ENCODE measurements around the gene RCBTB2.
"Not testable (repeated sequence)": the region's sequence is repeated elsewhere in the genome, so short reads cannot be mapped to it uniquely, and the experiment has no call there.

Gene RCBTB2

GRCh38 chr13:48475230-48475629, 57.6 kb downstream of the RCBTB2 start:
- peaks cover 23% of the 10 kb centered on the region for H3K4me1 ChIP-seq (ENCODE audit: control insufficient read depth, low read length)
- H3K36me3 ChIP-seq (ENCODE audit: control insufficient read depth, low read length) = peaks cover 76% of the 10 kb centered on the region
- no peak overlapping the region for H3K4me2 ChIP-seq (ENCODE audit: low read length)
- no peak overlapping the region for H3K27ac ChIP-seq (ENCODE audit: low read depth, low read length)
- H3K79me2 ChIP-seq (ENCODE audit: control insufficient read depth, low read length) = no peaks in the 10 kb centered on the region
- H4K20me1 ChIP-seq (ENCODE audit: control insufficient read depth, insufficient read depth, low read depth, low read length) = no peaks in the 10 kb centered on the region
- no peak for TF ChIP-seq EZH2phosphoT487 (IDR thresholded peaks at IDR 0.05; ENCODE audit: borderline replicate concordance, low read length)
- TF ChIP-seq, protein P1, sequence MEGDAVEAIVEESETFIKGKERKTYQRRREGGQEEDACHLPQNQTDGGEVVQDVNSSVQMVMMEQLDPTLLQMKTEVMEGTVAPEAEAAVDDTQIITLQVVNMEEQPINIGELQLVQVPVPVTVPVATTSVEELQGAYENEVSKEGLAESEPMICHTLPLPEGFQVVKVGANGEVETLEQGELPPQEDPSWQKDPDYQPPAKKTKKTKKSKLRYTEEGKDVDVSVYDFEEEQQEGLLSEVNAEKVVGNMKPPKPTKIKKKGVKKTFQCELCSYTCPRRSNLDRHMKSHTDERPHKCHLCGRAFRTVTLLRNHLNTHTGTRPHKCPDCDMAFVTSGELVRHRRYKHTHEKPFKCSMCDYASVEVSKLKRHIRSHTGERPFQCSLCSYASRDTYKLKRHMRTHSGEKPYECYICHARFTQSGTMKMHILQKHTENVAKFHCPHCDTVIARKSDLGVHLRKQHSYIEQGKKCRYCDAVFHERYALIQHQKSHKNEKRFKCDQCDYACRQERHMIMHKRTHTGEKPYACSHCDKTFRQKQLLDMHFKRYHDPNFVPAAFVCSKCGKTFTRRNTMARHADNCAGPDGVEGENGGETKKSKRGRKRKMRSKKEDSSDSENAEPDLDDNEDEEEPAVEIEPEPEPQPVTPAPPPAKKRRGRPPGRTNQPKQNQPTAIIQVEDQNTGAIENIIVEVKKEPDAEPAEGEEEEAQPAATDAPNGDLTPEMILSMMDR (IDR thresholded peaks at IDR 0.05; ENCODE audit: low read depth, low read length, poor library complexity, severe bottlenecking) = no peak
- no peaks in the 10 kb centered on the region for H3K27me3 ChIP-seq (ENCODE audit: control insufficient read depth, low read length)
- H3K9me2 ChIP-seq (replicated peaks; ENCODE audit: control insufficient read depth, low read length) = no peaks in the 10 kb centered on the region
- H3F3A ChIP-seq (ENCODE audit: control insufficient read depth, insufficient read depth) = no peaks in the 10 kb centered on the region; the same call in 1 of the 2 replicates
- no peaks in the 10 kb centered on the region for H3K9me3 ChIP-seq (ENCODE audit: control insufficient read depth, insufficient read depth, low read length)
- H3K4me3 ChIP-seq (ENCODE audit: low read length) = no peak overlapping the region

- H3K9me2 ChIP-seq (replicated peaks; ENCODE audit: control insufficient read depth, low read length) = no peaks in the 10 kb centered on the region
- H3K4me1 ChIP-seq (ENCODE audit: control insufficient read depth, low read length) = no peaks in the 10 kb centered on the region
- peaks cover 90% of the 10 kb centered on the region for H3K36me3 ChIP-seq (ENCODE audit: control insufficient read depth, low read length)
- no peaks in the 10 kb centered on the region for H3K27me3 ChIP-seq (ENCODE audit: control insufficient read depth, low read length)
- H3K4me2 ChIP-seq (ENCODE audit: low read length) = no peak overlapping the region
- H3K27ac ChIP-seq (ENCODE audit: low read depth, low read length) = no peak overlapping the region
- no peaks in the 10 kb centered on the region for H3K9me3 ChIP-seq (ENCODE audit: control insufficient read depth, insufficient read depth, low read length)
- no peaks in the 10 kb centered on the region for H3K79me2 ChIP-seq (ENCODE audit: control insufficient read depth, low read length)
- no peaks in the 10 kb centered on the region for H4K20me1 ChIP-seq (ENCODE audit: control insufficient read depth, insufficient read depth, low read depth, low read length)
- no peak overlapping the region for H3K4me3 ChIP-seq (ENCODE audit: low read length)
- H3F3A ChIP-seq (ENCODE audit: control insufficient read depth, insufficient read depth) = no peaks in the 10 kb centered on the region
- TF ChIP-seq, protein P1 (IDR thresholded peaks at IDR 0.05; ENCODE audit: low read depth, low read length, poor library complexity, severe bottlenecking) = no peak
- TF ChIP-seq EZH2phosphoT487 (IDR thresholded peaks at IDR 0.05; ENCODE audit: borderline replicate concordance, low read length) = no peak
These were observed 75.2 kb downstream of the RCBTB2 start for GRCh38 chr13:48457578-48458242.

DNA sequence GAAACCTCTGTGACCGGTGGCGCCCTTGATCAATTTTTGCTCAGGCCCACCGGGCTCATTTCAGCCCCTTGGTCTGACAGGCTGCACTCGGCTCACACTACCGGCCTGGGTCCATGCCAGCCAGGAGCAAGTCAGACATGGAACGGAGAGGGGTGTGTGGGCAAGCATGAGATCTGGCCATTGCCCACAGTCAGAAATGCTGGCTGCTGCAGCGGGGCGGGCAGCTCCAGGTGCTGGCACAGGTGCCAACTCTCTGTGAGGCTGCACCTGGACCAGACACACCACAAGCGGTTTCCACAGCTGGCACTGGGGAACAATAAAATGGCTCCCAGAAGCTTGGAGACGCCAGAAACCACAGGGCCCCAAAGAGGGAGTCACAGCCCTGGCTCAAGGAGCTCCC, 76.3 kb downstream of the RCBTB2 start:
- H3F3A ChIP-seq (ENCODE audit: control insufficient read depth, insufficient read depth) = no peaks in the 10 kb centered on the region
- H3K36me3 ChIP-seq (ENCODE audit: control insufficient read depth, low read length) = peaks cover 88% of the 10 kb centered on the region
- H3K4me1 ChIP-seq (ENCODE audit: control insufficient read depth, low read length) = no peaks in the 10 kb centered on the region
- no peaks in the 10 kb centered on the region for H3K27me3 ChIP-seq (ENCODE audit: control insufficient read depth, low read length)
- H3K9me2 ChIP-seq (replicated peaks; ENCODE audit: control insufficient read depth, low read length) = no peaks in the 10 kb centered on the region
- no peak overlapping the region for H3K4me2 ChIP-seq (ENCODE audit: low read length)
- TF ChIP-seq, protein P1 (IDR thresholded peaks at IDR 0.05; ENCODE audit: low read depth, low read length, poor library complexity, severe bottlenecking) = no peak
- H4K20me1 ChIP-seq (ENCODE audit: control insufficient read depth, insufficient read depth, low read depth, low read length) = no peaks in the 10 kb centered on the region
- peaks cover 6% of the 10 kb centered on the region for H3K79me2 ChIP-seq (ENCODE audit: control insufficient read depth, low read length)
- no peak overlapping the region for H3K27ac ChIP-seq (ENCODE audit: low read depth, low read length)
- H3K9me3 ChIP-seq (ENCODE audit: control insufficient read depth, insufficient read depth, low read length) = no peaks in the 10 kb centered on the region
- no peak overlapping the region for H3K4me3 ChIP-seq (ENCODE audit: low read length)

DNA sequence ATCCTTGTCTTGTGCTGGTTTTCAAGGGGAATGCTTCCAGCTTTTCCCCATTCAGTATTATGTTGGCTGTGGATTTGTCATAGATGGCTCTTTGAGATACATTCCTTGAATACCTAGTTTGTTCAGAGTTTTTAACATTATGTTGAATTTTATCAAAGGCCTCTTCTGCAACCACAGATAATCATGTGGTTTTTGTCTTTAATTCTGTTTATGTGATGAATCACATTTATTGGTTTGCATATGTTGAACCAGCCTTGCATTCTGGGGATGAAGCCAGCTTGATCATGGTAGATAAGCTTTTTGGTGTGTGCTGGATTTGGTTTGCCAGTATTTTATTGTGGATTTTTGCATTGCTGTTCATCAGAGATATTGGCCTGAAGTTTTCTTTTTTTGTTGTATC, 81.7 kb downstream of the RCBTB2 start:
- H3K4me1 ChIP-seq (ENCODE audit: control insufficient read depth, low read length); H3K9me2 ChIP-seq (replicated peaks; ENCODE audit: control insufficient read depth, low read length); H3K27ac ChIP-seq (ENCODE audit: low read depth, low read length); H3K27me3 ChIP-seq (ENCODE audit: control insufficient read depth, low read length); H3F3A ChIP-seq (ENCODE audit: control insufficient read depth, insufficient read depth); H3K4me3 ChIP-seq (ENCODE audit: low read length); H4K20me1 ChIP-seq (ENCODE audit: control insufficient read depth, insufficient read depth, low read depth, low read length); H3K4me2 ChIP-seq (ENCODE audit: low read length): not testable (repeated sequence)
- Histone ChIP-seq H3K9me3 (ENCODE audit: control insufficient read depth, insufficient read depth, low read length) (peaks cover 12% of the 10 kb centered on the region; the same call in 1 of the 2 replicates), H3K36me3 (ENCODE audit: control insufficient read depth, low read length) (peaks cover 78% of the 10 kb centered on the region), H3K79me2 (ENCODE audit: control insufficient read depth, low read length) (peaks cover 46% of the 10 kb centered on the region)

Measured in DOHH2 (cell line).